Measurements from ENCODE around the gene STRBP. TPM values are rescaled to one million over a fixed set of nuclear protein-coding genes. Genes with fewer than 3 reads are reported as not detected.
A peak's percentile ranks its signal among the peaks of the same experiment; 100 is the strongest.

STRBP gene
- total RNA-seq, 1 experiment from 2014 or later = 137 TPM

GRCh38 chr9:123131993-123132392 lies 136.4 kb downstream of the STRBP start:
- no peaks in the 10 kb centered on the region for H3K9me2 ChIP-seq (replicated peaks; ENCODE audit: insufficient read depth, low read length)
- H3K4me2 ChIP-seq (ENCODE audit: low read depth, low read length, poor library complexity, severe bottlenecking) = no peak overlapping the region
- peak overlapping the region; percentile 25; the same call in 1 of the 2 replicates for H3K27ac ChIP-seq (ENCODE audit: low read length)
- H4K20me1 ChIP-seq (ENCODE audit: insufficient read depth, low read depth, low read length) = no peaks in the 10 kb centered on the region
- no peak overlapping the region for H3K9ac ChIP-seq (ENCODE audit: low read length)
- H3K4me1 ChIP-seq (ENCODE audit: low read length) = peaks cover 17% of the 10 kb centered on the region
- H2AFZ ChIP-seq (ENCODE audit: low read length) = no peak overlapping the region
- no peak overlapping the region for H3K4me3 ChIP-seq (ENCODE audit: low read length)
- H3K79me2 ChIP-seq (ENCODE audit: low read length) = peaks cover 18% of the 10 kb centered on the region
- no peaks in the 10 kb centered on the region for H3K9me3 ChIP-seq (ENCODE audit: low read length)
- H3K36me3 ChIP-seq (ENCODE audit: insufficient read depth, low read length) = peaks cover 59% of the 10 kb centered on the region
- no peaks in the 10 kb centered on the region for H3K27me3 ChIP-seq (ENCODE audit: low read length)
- DNase-seq = no peak

- Histone ChIP-seq H3K9ac (ENCODE audit: low read length) (no peak overlapping the region), H3K27me3 (ENCODE audit: low read length) (no peaks in the 10 kb centered on the region), H3K9me3 (ENCODE audit: low read length) (no peaks in the 10 kb centered on the region), H4K20me1 (ENCODE audit: insufficient read depth, low read depth, low read length) (no peaks in the 10 kb centered on the region), H3K79me2 (ENCODE audit: low read length) (peaks cover 12% of the 10 kb centered on the region; the same call in 1 of the 2 replicates), H2AFZ (ENCODE audit: low read length) (no peak overlapping the region), H3K36me3 (ENCODE audit: insufficient read depth, low read length) (peaks cover 53% of the 10 kb centered on the region), H3K4me2 (ENCODE audit: low read depth, low read length, poor library complexity, severe bottlenecking) (no peak overlapping the region), H3K4me1 (ENCODE audit: low read length) (peaks cover 17% of the 10 kb centered on the region), H3K4me3 (ENCODE audit: low read length) (no peak overlapping the region), H3K9me2 (replicated peaks; ENCODE audit: insufficient read depth, low read length) (no peaks in the 10 kb centered on the region), H3K27ac (ENCODE audit: low read length) (no peak overlapping the region; the same call in 1 of the 2 replicates)
- DNase-seq = no peak
Observed at GRCh38 chr9:123131258-123131657, 137.1 kb downstream of the STRBP start.

- Histone ChIP-seq H3K9me3 (ENCODE audit: low read length) (no peaks in the 10 kb centered on the region), H3K9me2 (replicated peaks; ENCODE audit: insufficient read depth, low read length) (no peaks in the 10 kb centered on the region), H3K79me2 (ENCODE audit: low read length) (peaks cover 7% of the 10 kb centered on the region; the same call in 1 of the 2 replicates), H3K36me3 (ENCODE audit: insufficient read depth, low read length) (peaks cover 52% of the 10 kb centered on the region), H3K4me2 (ENCODE audit: low read depth, low read length, poor library complexity, severe bottlenecking) (no peak overlapping the region), H3K4me1 (ENCODE audit: low read length) (peaks cover 17% of the 10 kb centered on the region), H3K9ac (ENCODE audit: low read length) (no peak overlapping the region), H3K4me3 (ENCODE audit: low read length) (no peak overlapping the region), H3K27me3 (ENCODE audit: low read length) (no peaks in the 10 kb centered on the region), H3K27ac (ENCODE audit: low read length) (peak overlapping the region; percentile 10; the same call in 1 of the 2 replicates), H2AFZ (ENCODE audit: low read length) (no peak overlapping the region), H4K20me1 (ENCODE audit: insufficient read depth, low read depth, low read length) (no peaks in the 10 kb centered on the region)
- DNase-seq = no peak
Observed at GRCh38 chr9:123129423-123129822, 139.0 kb downstream of the STRBP start.

- no peaks in the 10 kb centered on the region for H4K20me1 ChIP-seq (ENCODE audit: insufficient read depth, low read depth, low read length)
- peaks cover 7% of the 10 kb centered on the region; the same call in 1 of the 2 replicates for H3K79me2 ChIP-seq (ENCODE audit: low read length)
- DNase-seq = no peak
- no peak overlapping the region for H3K4me3 ChIP-seq (ENCODE audit: low read length)
- H3K36me3 ChIP-seq (ENCODE audit: insufficient read depth, low read length) = peaks cover 48% of the 10 kb centered on the region
- no peaks in the 10 kb centered on the region for H3K9me3 ChIP-seq (ENCODE audit: low read length)
- no peak overlapping the region for H3K9ac ChIP-seq (ENCODE audit: low read length)
- no peak overlapping the region for H3K27ac ChIP-seq (ENCODE audit: low read length)
- no peak overlapping the region for H2AFZ ChIP-seq (ENCODE audit: low read length)
- H3K4me2 ChIP-seq (ENCODE audit: low read depth, low read length, poor library complexity, severe bottlenecking) = no peak overlapping the region
- no peaks in the 10 kb centered on the region for H3K27me3 ChIP-seq (ENCODE audit: low read length)
- no peaks in the 10 kb centered on the region for H3K9me2 ChIP-seq (replicated peaks; ENCODE audit: insufficient read depth, low read length)
- H3K4me1 ChIP-seq (ENCODE audit: low read length) = peaks cover 17% of the 10 kb centered on the region
Observed at GRCh38 chr9:123128591-123128990, 139.8 kb downstream of the STRBP start.

GRCh38 chr9:123127512-123128075 lies 140.8 kb downstream of the STRBP start:
- Histone ChIP-seq H3K4me3 (ENCODE audit: low read length) (no peak overlapping the region), H3K9me2 (replicated peaks; ENCODE audit: insufficient read depth, low read length) (no peaks in the 10 kb centered on the region), H3K4me2 (ENCODE audit: low read depth, low read length, poor library complexity, severe bottlenecking) (no peak overlapping the region), H4K20me1 (ENCODE audit: insufficient read depth, low read depth, low read length) (no peaks in the 10 kb centered on the region), H3K4me1 (ENCODE audit: low read length) (peaks cover 11% of the 10 kb centered on the region), H3K27ac (ENCODE audit: low read length) (peak overlapping the region; percentile 10; the same call in 1 of the 2 replicates), H3K9me3 (ENCODE audit: low read length) (no peaks in the 10 kb centered on the region), H3K9ac (ENCODE audit: low read length) (no peak overlapping the region), H2AFZ (ENCODE audit: low read length) (no peak overlapping the region), H3K27me3 (ENCODE audit: low read length) (no peaks in the 10 kb centered on the region), H3K79me2 (ENCODE audit: low read length) (peaks cover 7% of the 10 kb centered on the region; the same call in 1 of the 2 replicates), H3K36me3 (ENCODE audit: insufficient read depth, low read length) (peaks cover 43% of the 10 kb centered on the region)
- no peak for DNase-seq

GRCh38 chr9:123121457-123121856 lies 146.9 kb downstream of the STRBP start:
- Histone ChIP-seq H2AFZ (ENCODE audit: low read length) (no peak overlapping the region), H3K36me3 (ENCODE audit: insufficient read depth, low read length) (peaks cover 34% of the 10 kb centered on the region; the same call in 1 of the 2 replicates), H3K4me2 (ENCODE audit: low read depth, low read length, poor library complexity, severe bottlenecking) (no peak overlapping the region), H3K9me3 (ENCODE audit: low read length) (no peaks in the 10 kb centered on the region), H4K20me1 (ENCODE audit: insufficient read depth, low read depth, low read length) (no peaks in the 10 kb centered on the region), H3K9ac (ENCODE audit: low read length) (no peak overlapping the region), H3K79me2 (ENCODE audit: low read length) (peaks cover 11% of the 10 kb centered on the region; the same call in 1 of the 2 replicates), H3K9me2 (replicated peaks; ENCODE audit: insufficient read depth, low read length) (no peaks in the 10 kb centered on the region), H3K4me3 (ENCODE audit: low read length) (no peak overlapping the region), H3K4me1 (ENCODE audit: low read length) (peaks cover 22% of the 10 kb centered on the region), H3K27ac (ENCODE audit: low read length) (peak overlapping the region; percentile 23; the same call in 1 of the 2 replicates), H3K27me3 (ENCODE audit: low read length) (no peaks in the 10 kb centered on the region)
- DNase-seq = no peak

- peak overlapping the region; percentile 23; the same call in 1 of the 2 replicates for H3K27ac ChIP-seq (ENCODE audit: low read length)
- H3K9me3 ChIP-seq (ENCODE audit: low read length) = no peaks in the 10 kb centered on the region
- H2AFZ ChIP-seq (ENCODE audit: low read length) = no peak overlapping the region
- peaks cover 11% of the 10 kb centered on the region; the same call in 1 of the 2 replicates for H3K79me2 ChIP-seq (ENCODE audit: low read length)
- H3K4me2 ChIP-seq (ENCODE audit: low read depth, low read length, poor library complexity, severe bottlenecking) = no peak overlapping the region
- H4K20me1 ChIP-seq (ENCODE audit: insufficient read depth, low read depth, low read length) = no peaks in the 10 kb centered on the region
- H3K36me3 ChIP-seq (ENCODE audit: insufficient read depth, low read length) = peaks cover 30% of the 10 kb centered on the region; the same call in 1 of the 2 replicates
- no peak overlapping the region for H3K4me3 ChIP-seq (ENCODE audit: low read length)
- peaks cover 22% of the 10 kb centered on the region for H3K4me1 ChIP-seq (ENCODE audit: low read length)
- no peaks in the 10 kb centered on the region for H3K9me2 ChIP-seq (replicated peaks; ENCODE audit: insufficient read depth, low read length)
- no peak for DNase-seq
- no peaks in the 10 kb centered on the region for H3K27me3 ChIP-seq (ENCODE audit: low read length)
- H3K9ac ChIP-seq (ENCODE audit: low read length) = no peak overlapping the region
Observed at GRCh38 chr9:123120953-123121352, 147.4 kb downstream of the STRBP start.

GRCh38 chr9:123120131-123120530 lies 148.3 kb downstream of the STRBP start:
- Histone ChIP-seq H2AFZ (ENCODE audit: low read length) (no peak overlapping the region), H3K9ac (ENCODE audit: low read length) (no peak overlapping the region), H3K79me2 (ENCODE audit: low read length) (peaks cover 11% of the 10 kb centered on the region; the same call in 1 of the 2 replicates), H3K4me1 (ENCODE audit: low read length) (peaks cover 22% of the 10 kb centered on the region), H3K9me2 (replicated peaks; ENCODE audit: insufficient read depth, low read length) (no peaks in the 10 kb centered on the region), H4K20me1 (ENCODE audit: insufficient read depth, low read depth, low read length) (no peaks in the 10 kb centered on the region), H3K4me3 (ENCODE audit: low read length) (no peak overlapping the region), H3K27ac (ENCODE audit: low read length) (peak overlapping the region; percentile 34; the same call in 1 of the 2 replicates), H3K27me3 (ENCODE audit: low read length) (no peaks in the 10 kb centered on the region), H3K4me2 (ENCODE audit: low read depth, low read length, poor library complexity, severe bottlenecking) (no peak overlapping the region), H3K9me3 (ENCODE audit: low read length) (no peaks in the 10 kb centered on the region), H3K36me3 (ENCODE audit: insufficient read depth, low read length) (peaks cover 24% of the 10 kb centered on the region; the same call in 1 of the 2 replicates)
- no peak for DNase-seq

Measured in Karpas-422 (cell line).